KOPT-K1 (cell line): ENCODE results near the gene PRDX5.

Experiments
- H3K27ac ChIP-seq: fragments of 200-600 bp; sonication (generic); 2 replicates; pipeline ENCODE4 v1.5.1; 2016; ENCODE audit warnings: antibody characterized with exemption, mild to moderate bottlenecking, low read depth, low read length; ENCODE audit not compliant: poor library complexity, severe bottlenecking
- H3K36me3 ChIP-seq: fragments of 200-600 bp; sonication (generic); 2 replicates; pipeline ENCODE4 v1.5.1; 2017; ENCODE audit warnings: antibody characterized with exemption, mild to moderate bottlenecking, low read length, moderate library complexity; ENCODE audit not compliant: insufficient read depth
- H3K9me3 ChIP-seq: fragments of 200-600 bp; sonication (generic); 2 replicates; pipeline ENCODE4 v1.5.1; 2017; ENCODE audit warnings: antibody characterized with exemption, low read length, mild to moderate bottlenecking; ENCODE audit not compliant: insufficient read depth, poor library complexity, severe bottlenecking

PRDX5 gene

DNA sequence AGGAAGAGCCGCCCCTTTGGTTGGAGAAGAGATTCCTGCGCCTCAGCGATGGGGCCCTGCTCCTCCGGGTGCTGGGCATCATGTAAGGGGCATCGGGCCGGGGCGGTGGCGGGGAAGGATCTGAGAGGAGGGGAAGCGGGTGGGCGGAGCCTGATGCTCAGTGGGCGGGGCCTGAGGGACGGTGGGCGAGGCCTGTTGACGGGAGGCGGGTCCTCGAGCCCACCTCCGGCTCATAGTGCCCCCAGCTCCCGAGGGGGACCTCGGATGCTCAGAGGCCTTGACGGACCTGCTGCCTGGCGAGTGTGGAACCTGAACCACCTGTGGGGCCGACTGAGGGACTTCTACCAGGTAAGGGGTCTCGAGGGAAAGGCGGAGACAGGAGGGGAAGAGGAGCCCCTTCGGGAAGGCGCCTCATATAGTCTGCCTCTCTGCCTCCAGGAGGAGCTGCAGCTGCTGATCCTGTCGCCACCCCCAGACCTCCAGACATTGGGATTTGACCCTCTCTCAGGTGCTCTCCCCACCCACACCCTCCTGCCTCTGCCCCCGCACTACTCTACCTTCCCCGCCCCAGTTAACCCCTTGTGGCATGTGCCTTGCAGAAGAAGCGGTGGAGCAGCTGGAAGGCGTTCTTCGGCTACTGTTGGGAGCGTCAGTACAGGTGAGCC, 22.9 kb downstream of the PRDX5 start:
- no peaks in the 10 kb centered on the region for H3K9me3 ChIP-seq
- H3K36me3 ChIP-seq = peaks cover 18% of the 10 kb centered on the region
- peak overlapping the region; percentile 81 for H3K27ac ChIP-seq

DNA sequence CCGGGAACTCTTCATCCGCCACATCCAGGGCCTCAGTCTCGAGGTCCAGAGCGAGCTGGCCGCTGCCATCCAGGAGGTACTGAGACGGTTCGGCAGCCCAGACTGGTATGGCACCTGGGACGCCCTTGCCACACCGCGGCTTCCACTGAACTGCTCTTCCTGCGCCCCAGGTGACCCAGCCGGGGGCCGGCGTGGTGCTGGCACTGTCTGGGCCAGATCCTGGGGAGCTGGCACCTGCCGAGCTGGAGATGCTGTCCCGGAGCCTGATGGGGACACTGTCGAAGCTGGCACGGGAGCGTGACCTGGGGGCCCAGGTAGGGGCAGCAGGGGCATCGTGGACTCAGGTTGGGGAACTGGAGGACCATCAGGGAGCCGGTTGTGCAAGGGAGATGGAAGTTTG, 23.5 kb downstream of the PRDX5 start:
- Histone ChIP-seq H3K36me3 (peaks cover 18% of the 10 kb centered on the region), H3K27ac (no peak overlapping the region), H3K9me3 (no peaks in the 10 kb centered on the region)

DNA sequence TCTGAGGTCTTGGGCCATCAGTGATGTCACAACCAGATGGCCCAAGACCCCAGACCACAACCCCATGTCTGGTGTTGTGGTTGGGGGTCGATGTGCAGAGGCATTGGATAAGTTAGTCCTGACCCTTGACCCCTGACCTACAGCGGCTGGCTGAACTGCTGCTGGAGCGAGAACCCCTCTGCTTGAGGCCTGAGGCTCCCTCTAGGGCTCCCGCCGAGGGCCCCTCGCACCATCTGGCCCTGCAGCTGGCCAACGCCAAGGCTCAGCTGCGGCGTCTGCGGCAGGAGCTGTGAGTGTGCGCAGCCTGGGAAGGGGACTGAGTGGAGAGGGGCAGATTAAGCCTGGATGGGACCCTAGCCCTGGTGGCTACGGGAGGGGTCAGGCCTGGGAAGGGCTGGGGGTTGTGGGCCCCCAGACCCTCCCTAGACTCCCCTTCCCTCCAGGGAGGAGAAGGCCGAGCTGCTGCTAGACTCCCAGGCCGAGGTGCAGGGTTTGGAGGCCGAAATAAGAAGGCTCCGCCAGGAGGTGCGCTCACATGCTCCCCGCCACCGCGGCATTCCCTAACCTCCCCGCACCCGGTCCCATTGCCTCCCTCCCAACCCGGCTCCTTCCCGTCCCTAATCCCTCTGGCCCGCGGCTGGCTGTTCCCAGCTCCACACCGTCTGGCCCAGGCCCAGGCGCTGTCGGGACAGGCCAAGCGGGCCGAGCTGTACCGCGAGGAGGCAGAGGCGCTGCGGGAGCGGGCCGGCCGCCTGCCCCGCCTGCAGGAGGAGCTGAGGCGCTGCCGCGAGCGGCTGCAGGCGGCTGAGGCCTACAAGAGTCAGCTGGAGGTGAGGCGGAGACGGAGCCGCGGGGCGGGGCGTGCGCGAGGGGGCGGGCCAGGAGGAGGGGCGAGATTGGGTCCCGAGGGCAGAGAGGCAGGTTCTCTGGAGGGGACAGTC, 24.2 kb downstream of the PRDX5 start:
- peak overlapping the region; percentile 38 for H3K27ac ChIP-seq
- no peaks in the 10 kb centered on the region for H3K9me3 ChIP-seq
- peaks cover 18% of the 10 kb centered on the region for H3K36me3 ChIP-seq

DNA sequence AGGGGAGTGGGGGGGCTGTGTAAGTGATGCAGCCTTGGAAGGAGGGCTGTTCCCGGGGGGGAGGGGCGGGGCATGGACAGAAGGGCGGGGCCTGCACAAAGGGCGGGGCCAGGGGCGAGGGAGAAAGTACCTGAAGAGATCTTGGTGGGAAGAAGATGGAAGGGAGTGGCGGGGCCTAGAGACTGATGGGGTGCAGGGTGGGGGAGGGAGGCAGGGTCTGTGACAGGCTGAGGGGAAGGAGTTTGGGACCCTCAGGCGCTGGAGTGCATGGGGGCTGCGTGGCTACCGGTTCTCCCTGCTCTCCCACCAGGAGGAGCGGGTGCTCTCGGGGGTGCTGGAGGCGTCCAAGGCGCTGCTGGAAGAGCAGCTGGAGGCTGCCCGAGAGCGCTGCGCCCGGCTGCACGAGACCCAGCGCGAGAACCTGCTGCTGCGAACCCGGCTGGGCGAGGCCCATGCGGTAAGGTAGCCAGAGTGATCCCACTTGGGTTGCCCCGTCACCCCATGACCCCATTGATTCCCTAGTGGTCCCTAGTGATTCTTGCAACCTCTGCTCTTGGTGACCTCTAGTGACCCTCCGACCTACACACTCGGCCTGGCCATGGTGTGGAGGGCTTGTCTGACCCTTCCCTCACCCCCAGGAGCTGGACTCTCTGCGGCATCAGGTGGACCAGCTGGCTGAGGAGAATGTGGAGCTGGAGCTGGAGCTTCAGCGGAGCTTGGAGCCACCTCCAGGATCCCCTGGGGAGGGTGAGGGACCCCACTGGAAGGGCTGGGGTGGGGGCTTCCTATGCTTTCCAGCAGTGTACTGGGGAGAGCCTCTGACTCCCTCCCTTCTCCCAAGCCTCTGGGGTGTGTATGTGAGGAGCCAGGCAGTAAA, 25.2 kb downstream of the PRDX5 start:
- Histone ChIP-seq H3K27ac (no peak overlapping the region), H3K36me3 (0 out of 2 replicates have a peak, but pooled peaks cover 11% of the 10 kb centered on the region), H3K9me3 (no peaks in the 10 kb centered on the region)

DNA sequence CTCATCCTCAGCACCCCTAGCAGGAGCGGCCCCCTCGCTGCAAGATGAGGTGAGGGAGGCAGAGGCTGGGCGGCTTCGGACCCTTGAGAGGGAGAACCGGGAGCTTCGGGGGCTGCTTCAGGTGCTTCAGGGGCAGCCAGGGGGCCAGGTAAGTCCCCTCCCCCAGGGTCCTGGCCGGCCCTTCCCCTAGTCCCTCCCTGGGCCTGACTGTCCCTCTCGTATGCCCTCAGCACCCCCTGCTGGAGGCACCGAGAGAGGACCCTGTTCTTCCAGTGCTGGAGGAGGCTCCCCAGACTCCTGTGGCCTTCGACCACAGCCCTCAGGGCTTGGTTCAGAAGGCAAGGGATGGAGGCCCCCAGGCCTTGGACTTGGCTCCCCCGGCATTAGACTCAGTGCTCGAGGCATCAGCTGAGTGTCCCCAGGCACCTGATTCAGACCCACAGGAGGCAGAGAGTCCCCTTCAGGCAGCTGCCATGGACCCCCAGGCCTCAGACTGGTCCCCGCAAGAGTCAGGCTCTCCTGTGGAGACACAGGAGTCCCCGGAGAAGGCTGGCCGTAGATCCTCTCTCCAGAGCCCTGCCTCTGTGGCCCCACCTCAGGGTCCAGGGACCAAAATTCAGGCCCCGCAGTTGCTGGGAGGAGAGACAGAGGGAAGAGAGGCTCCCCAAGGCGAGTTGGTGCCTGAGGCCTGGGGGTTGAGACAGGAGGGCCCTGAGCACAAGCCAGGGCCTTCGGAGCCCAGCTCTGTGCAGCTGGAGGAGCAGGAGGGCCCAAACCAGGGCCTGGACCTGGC, 26.0 kb downstream of the PRDX5 start:
- Histone ChIP-seq H3K36me3 (0 out of 2 replicates have a peak, but pooled peaks cover 11% of the 10 kb centered on the region), H3K27ac (no peak overlapping the region), H3K9me3 (no peaks in the 10 kb centered on the region)

DNA sequence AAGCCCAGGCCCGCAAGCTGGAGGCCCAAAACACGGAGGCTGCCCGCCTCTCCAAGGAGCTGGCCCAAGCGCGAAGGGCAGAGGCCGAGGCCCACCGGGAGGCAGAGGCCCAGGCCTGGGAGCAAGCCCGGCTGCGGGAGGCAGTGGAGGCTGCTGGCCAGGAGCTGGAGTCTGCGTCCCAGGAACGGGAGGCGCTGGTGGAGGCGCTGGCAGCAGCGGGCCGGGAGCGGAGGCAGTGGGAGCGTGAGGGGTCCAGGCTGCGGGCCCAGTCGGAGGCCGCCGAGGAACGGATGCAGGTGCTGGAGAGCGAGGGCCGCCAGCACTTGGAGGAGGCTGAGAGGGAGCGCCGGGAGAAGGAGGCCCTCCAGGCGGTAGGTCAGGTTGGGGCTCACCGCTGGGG, 26.9 kb downstream of the PRDX5 start:
- peaks cover 11% of the 10 kb centered on the region; the same call in 1 of the 2 replicates for H3K36me3 ChIP-seq
- H3K9me3 ChIP-seq = no peaks in the 10 kb centered on the region
- H3K27ac ChIP-seq = no peak overlapping the region

DNA sequence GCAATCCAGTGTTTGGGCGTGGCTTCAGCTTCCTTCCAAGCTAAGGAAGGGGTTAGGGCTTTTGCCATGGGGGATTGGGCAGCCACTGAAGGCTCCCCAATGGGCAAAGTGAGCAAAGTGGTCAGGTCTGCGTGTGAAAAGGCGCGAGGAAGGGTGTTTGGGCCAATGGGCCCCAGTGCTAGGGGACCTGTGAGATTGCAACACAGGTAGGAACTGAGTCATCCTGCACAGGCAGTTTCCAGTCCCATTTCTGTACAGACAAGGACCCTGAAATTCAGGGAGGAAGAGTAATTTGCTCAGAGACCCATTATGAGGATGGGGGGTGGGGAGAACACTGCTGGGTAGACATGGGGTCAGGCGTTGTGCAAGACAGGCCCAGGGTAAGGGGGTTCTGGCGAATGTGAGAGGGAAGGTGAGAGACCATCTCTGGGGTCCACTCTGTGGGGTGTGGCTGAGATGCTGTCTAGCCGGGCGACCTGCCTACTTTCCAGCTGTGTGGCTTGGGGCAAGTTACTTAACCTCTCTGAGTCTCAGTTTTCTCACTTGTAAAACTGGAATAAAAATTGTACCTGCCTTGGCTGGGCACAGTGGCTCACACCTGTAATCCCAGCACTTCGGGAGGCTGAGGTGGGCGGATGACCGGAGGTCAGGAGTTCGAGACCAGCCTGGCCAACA, 29.4 kb downstream of the PRDX5 start:
- Histone ChIP-seq H3K36me3 (peaks cover 11% of the 10 kb centered on the region; the same call in 1 of the 2 replicates), H3K9me3 (no peaks in the 10 kb centered on the region), H3K27ac (no peak overlapping the region)

DNA sequence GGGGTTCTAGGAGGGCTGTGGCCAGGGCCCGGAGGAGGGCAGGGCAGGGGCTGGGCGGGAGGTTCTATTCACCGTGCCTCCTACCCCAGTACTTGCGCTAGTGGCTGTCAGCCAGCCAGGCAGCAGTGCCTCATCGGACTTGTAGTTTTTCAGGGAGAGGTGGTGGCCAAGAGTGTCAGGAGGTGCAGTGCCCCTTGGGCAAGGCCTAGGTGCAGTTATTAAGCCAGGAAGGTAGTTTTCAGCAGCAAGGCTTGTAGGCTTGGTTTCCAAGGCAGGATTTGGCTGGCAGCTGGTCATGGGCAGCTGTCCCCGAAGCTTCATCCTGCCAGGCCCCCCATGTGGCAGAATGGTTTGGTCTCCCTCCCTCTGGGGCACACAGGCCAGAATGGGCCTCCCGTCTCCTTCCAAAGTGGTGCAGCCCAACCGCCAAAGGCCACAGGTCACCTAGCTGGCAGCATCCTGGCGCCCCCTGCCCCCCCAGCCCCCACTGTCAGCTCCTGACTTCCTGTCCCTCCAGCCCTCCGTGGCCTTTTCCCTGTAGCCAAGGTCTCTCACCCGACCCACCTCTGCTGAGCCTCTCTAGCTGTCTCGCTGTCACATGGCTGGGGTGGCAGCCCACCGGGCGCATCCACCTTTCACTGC, 30.6 kb downstream of the PRDX5 start:
- Histone ChIP-seq H3K27ac (no peak overlapping the region), H3K9me3 (no peaks in the 10 kb centered on the region), H3K36me3 (peaks cover 12% of the 10 kb centered on the region; the same call in 1 of the 2 replicates)

DNA sequence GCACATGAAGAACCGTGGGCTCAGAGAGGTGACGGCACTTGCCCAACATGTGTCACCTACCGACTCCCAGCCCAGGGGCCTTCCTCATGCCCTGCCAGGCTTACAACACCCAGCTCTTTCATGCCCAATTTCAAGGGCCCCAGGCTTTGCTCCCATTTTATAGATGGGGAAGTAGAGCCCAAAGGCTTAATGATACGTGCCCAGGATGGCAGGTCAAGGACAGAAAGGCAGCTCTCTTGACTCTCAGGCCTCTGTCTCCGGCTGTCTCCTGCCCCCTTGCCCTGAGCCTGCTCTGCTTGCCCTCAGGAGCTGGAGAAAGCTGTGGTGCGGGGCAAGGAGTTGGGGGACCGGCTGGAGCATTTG, 31.1 kb downstream of the PRDX5 start:
- Histone ChIP-seq H3K9me3 (no peaks in the 10 kb centered on the region), H3K36me3 (peaks cover 13% of the 10 kb centered on the region; the same call in 1 of the 2 replicates), H3K27ac (no peak overlapping the region)

DNA sequence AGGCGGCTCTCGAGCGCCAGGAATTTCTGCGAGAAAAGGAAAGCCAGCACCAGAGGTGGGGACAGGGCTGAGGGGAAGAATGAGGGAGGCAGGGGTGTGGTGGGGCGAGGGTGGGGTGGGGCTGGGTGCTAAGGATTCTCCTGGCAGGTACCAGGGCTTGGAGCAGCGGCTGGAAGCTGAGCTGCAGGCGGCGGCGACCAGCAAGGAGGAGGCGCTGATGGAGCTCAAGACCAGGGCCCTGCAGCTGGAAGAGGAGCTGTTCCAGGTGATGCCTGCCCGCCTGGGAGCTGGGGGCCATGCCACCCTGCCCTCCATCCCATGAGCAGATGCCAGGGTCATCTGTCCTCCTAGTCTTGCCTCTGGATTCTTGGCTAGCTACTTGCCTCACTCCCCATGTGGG, 31.5 kb downstream of the PRDX5 start:
- H3K9me3 ChIP-seq = no peaks in the 10 kb centered on the region
- no peak overlapping the region for H3K27ac ChIP-seq
- peaks cover 12% of the 10 kb centered on the region; the same call in 1 of the 2 replicates for H3K36me3 ChIP-seq

DNA sequence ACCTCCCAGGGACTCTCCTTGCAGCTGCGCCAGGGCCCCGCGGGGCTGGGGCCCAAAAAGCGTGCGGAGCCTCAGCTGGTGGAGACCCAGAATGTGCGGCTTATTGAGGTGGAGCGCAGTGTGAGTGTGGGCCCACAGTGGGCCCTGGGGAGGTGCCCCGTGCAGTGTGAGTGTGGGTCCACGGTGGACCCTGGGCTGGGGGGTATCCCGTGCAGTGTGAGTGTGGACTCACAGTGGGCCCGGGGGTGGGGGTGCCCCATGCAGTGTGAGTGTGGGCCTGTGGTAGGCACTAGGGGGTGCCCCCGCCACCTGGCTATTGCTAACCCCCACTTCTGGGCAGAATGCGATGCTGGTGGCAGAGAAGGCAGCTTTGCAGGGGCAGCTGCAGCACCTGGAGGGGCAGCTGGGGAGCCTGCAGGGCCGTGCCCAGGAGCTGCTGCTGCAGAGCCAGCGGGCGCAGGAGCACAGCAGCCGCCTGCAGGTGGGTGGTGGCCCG, 33.3 kb downstream of the PRDX5 start:
- H3K27ac ChIP-seq = no peak overlapping the region
- peaks cover 17% of the 10 kb centered on the region; the same call in 1 of the 2 replicates for H3K36me3 ChIP-seq
- H3K9me3 ChIP-seq = no peaks in the 10 kb centered on the region

DNA sequence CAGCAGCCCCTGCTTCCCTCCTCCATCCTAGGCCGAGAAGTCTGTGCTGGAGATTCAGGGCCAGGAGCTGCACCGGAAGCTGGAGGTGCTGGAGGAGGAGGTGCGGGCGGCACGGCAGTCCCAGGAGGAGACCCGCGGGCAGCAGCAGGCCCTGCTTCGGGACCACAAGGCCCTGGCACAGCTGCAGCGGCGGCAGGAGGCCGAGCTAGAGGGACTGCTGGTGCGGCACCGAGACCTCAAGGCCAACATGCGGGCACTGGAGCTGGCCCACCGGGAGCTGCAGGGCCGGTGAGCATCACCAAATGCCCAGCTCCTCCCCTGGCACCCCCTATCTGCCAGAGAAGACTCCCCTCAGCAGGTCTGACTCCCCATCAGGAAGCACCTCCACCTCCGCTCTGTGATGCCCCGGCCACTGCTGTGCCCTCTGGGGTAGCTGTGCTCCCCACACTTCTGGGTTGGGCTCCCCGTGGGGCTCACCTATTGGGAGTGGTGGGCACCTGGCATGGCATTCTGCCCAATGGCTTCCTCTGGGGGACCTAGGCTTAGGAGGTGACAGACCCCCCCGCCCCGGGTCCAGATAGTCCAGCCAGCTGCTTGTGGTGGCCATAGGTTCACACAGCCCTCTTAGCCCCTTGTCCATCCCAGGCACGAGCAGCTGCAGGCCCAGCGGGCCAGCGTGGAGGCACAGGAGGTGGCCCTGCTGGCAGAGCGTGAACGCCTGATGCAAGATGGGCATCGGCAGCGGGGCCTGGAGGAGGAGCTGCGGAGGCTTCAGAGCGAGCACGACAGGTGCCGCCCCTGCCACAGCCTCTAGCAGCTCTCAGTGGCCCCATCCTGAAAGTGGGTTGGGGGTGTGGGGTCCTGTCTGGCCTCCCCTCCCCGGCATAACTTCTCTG, 34.4 kb downstream of the PRDX5 start:
- Histone ChIP-seq H3K27ac (no peak overlapping the region), H3K36me3 (peaks cover 17% of the 10 kb centered on the region; the same call in 1 of the 2 replicates), H3K9me3 (no peaks in the 10 kb centered on the region)
